D721Med (cell line): ENCODE data around the gene SEH1L.

Experiments
- DNase-seq: peaks from one replicate; pipeline ENCODE4 v3.0.0; 2011; ENCODE audit warnings: low spot score; ENCODE audit not compliant: insufficient read length
- FAIRE-seq: peaks from 2 replicates; lab custom pipeline; 2011; peaks lifted over from hg19 to GRCh38; lab: Jason Lieb, UNC
- CTCF ChIP-seq: IDR thresholded peaks from 2 replicates; pipeline ENCODE4 v1.5.1; 2012; ENCODE audit warnings: mild to moderate bottlenecking, control low read depth; ENCODE audit not compliant: insufficient read depth; ENCODE audit errors: missing control alignments

The SEH1L gene

GRCh38 chr18:13036622-13037320, 89.0 kb downstream of the SEH1L start:
- FAIRE-seq (no peak), DNase-seq (no peak)
- TF ChIP-seq CTCF, result no peak
